ENCODE data around the gene MAPT. TPM values are rescaled to one million over a fixed set of nuclear protein-coding genes. Genes with fewer than 3 reads are reported as not detected.

Gene MAPT
- polyA plus RNA-seq, 3 donors: 0.04 TPM; not detected in 2

- H3K9me3 ChIP-seq (replicated peaks in 1 of 2; ENCODE audit: control insufficient read depth in 1 of 2, insufficient read depth in 1 of 2, low read length in 2 of 2): no peaks in the 10 kb centered on the region
- Mint-ChIP-seq H3K9me3 (peaks cover 0 to 6% (median 4%) of the 10 kb centered on the region in 7 donors), H3K36me3 (no peaks in the 10 kb centered on the region), H3K4me1 (no peaks in the 10 kb centered on the region), H3K27ac (no peak overlapping the region), H3K4me3 (no peak overlapping the region), H3K27me3 (ENCODE audit: low read depth in 3 of 3) (peaks cover 9 to 28% (median 23%) of the 10 kb centered on the region in 3 donors)
- intact Hi-C loops (cut with micrococcal nuclease): no loop called here
- no peak overlapping the region for H3K4me2 ChIP-seq (replicated peaks; ENCODE audit: extremely low read depth, low read length, poor library complexity, severe bottlenecking)
- no peak overlapping the region for H3K4me3 ChIP-seq (replicated peaks in 1 of 3; ENCODE audit: low read depth in 2 of 3, low read length in 3 of 3)
- no peak overlapping the region for H2AFZ ChIP-seq (ENCODE audit: insufficient read depth, low read depth, low read length, poor library complexity, severe bottlenecking)
- WGBS (ENCODE audit: insufficient coverage): 88% methylated on average over 2 of the region's 2 CpGs
- H3K27me3 ChIP-seq (ENCODE audit: control insufficient read depth in 2 of 2, insufficient read depth in 2 of 2, low read length in 2 of 2): peaks cover 0 to 4% of the 10 kb centered on the region in 2 donors
- H3K36me3 ChIP-seq (replicated peaks in 1 of 2; ENCODE audit: control insufficient read depth in 1 of 2, insufficient read depth in 2 of 2, low read length in 2 of 2): no peaks in the 10 kb centered on the region
- no peak overlapping the region for H3K27ac ChIP-seq (ENCODE audit: low read depth in 1 of 2, low read length in 2 of 2)
- H3K4me1 ChIP-seq (ENCODE audit: control insufficient read depth in 1 of 2, insufficient read depth in 2 of 2, low read length in 2 of 2): no peaks in the 10 kb centered on the region
- H3K9ac ChIP-seq (ENCODE audit: insufficient read depth, low read length, poor library complexity, severe bottlenecking): no peak overlapping the region
- no peaks in the 10 kb centered on the region for H4K20me1 ChIP-seq (ENCODE audit: insufficient read depth, low read length)
- TF ChIP-seq CTCF (IDR thresholded peaks at IDR 0.05): no peak
- no peak for DNase-seq
- no peaks in the 10 kb centered on the region for H3K79me2 ChIP-seq (ENCODE audit: insufficient read depth, low read length)
These were observed 75.4 kb downstream of the MAPT start for GRCh38 chr17:45969726-45970125.

- Histone ChIP-seq H3K27me3 (ENCODE audit: control insufficient read depth in 2 of 2, insufficient read depth in 2 of 2, low read length in 2 of 2) (peaks cover 0 to 4% of the 10 kb centered on the region in 2 donors), H3K4me3 (replicated peaks in 1 of 3; ENCODE audit: low read depth in 2 of 3, low read length in 3 of 3) (no peak overlapping the region), H3K9me3 (replicated peaks in 1 of 2; ENCODE audit: control insufficient read depth in 1 of 2, insufficient read depth in 1 of 2, low read length in 2 of 2) (no peaks in the 10 kb centered on the region), H4K20me1 (ENCODE audit: insufficient read depth, low read length) (no peaks in the 10 kb centered on the region), H3K4me1 (ENCODE audit: control insufficient read depth in 1 of 2, insufficient read depth in 2 of 2, low read length in 2 of 2) (no peaks in the 10 kb centered on the region), H3K9ac (ENCODE audit: insufficient read depth, low read length, poor library complexity, severe bottlenecking) (no peak overlapping the region), H3K36me3 (replicated peaks in 1 of 2; ENCODE audit: control insufficient read depth in 1 of 2, insufficient read depth in 2 of 2, low read length in 2 of 2) (no peaks in the 10 kb centered on the region), H3K4me2 (replicated peaks; ENCODE audit: extremely low read depth, low read length, poor library complexity, severe bottlenecking) (no peak overlapping the region), H3K79me2 (ENCODE audit: insufficient read depth, low read length) (no peaks in the 10 kb centered on the region), H3K27ac (ENCODE audit: low read depth in 1 of 2, low read length in 2 of 2) (no peak overlapping the region), H2AFZ (ENCODE audit: insufficient read depth, low read depth, low read length, poor library complexity, severe bottlenecking) (no peak overlapping the region)
- H3K9me3 Mint-ChIP-seq: peaks cover 0 to 6% (median 4%) of the 10 kb centered on the region in 7 donors
- no peak for TF ChIP-seq CTCF (IDR thresholded peaks at IDR 0.05)
- no peaks in the 10 kb centered on the region for H3K36me3 Mint-ChIP-seq
- no peak for DNase-seq
- no peaks in the 10 kb centered on the region for H3K4me1 Mint-ChIP-seq
- no peak overlapping the region for H3K27ac Mint-ChIP-seq
- intact Hi-C loops (cut with micrococcal nuclease): no loop called here
- H3K27me3 Mint-ChIP-seq (ENCODE audit: low read depth in 3 of 3): peaks cover 9 to 24% (median 19%) of the 10 kb centered on the region in 3 donors
- 91% methylated on average over 3 of the region's 3 CpGs for WGBS (ENCODE audit: insufficient coverage)
- H3K4me3 Mint-ChIP-seq: no peak overlapping the region
These were observed 76.3 kb downstream of the MAPT start for GRCh38 chr17:45970659-45971058.
